GM19324 (cell line): Measurements from ENCODE around the gene ABL1.

ENCODE experiments used
- ATAC-seq: cut with Tn5 transposase; IDR thresholded peaks from one replicate; pipeline ENCODE4 v1.9.1; 2021; ENCODE audit warnings: mild to moderate bottlenecking, moderate library complexity; ENCODE audit not compliant: unreplicated experiment, low FRiP score

Gene ABL1

GRCh38 chr9:130870491-130871381 is 35.7 kb downstream of the ABL1 start:
- no peak for ATAC-seq

- no peak for ATAC-seq
These were observed 36.5 kb downstream of the ABL1 start for GRCh38 chr9:130871395-130872062.

GRCh38 chr9:130872093-130872492 is 37.0 kb downstream of the ABL1 start:
- no peak for ATAC-seq

- no peak for ATAC-seq
These were observed 37.5 kb downstream of the ABL1 start for GRCh38 chr9:130872508-130872907.

GRCh38 chr9:130872912-130873503 is 38.0 kb downstream of the ABL1 start:
- ATAC-seq = no peak

GRCh38 chr9:130873966-130874365 is 38.9 kb downstream of the ABL1 start:
- no peak for ATAC-seq

GRCh38 chr9:130874783-130875182 is 39.7 kb downstream of the ABL1 start:
- no peak for ATAC-seq

- ATAC-seq = no peak
These were observed 42.2 kb downstream of the ABL1 start for GRCh38 chr9:130877300-130877699.

- no peak for ATAC-seq
These were observed 43.2 kb downstream of the ABL1 start for GRCh38 chr9:130878295-130878694.

- no peak for ATAC-seq
These were observed 44.9 kb downstream of the ABL1 start for GRCh38 chr9:130879863-130880411.

GRCh38 chr9:130880599-130881220 is 45.7 kb downstream of the ABL1 start:
- ATAC-seq = no peak

- ATAC-seq = no peak
These were observed 46.5 kb downstream of the ABL1 start for GRCh38 chr9:130881516-130881915.

GRCh38 chr9:130882696-130883225 is 47.7 kb downstream of the ABL1 start:
- no peak for ATAC-seq

- no peak for ATAC-seq
These were observed 48.4 kb downstream of the ABL1 start for GRCh38 chr9:130883479-130883878.

- no peak for ATAC-seq
These were observed 49.1 kb downstream of the ABL1 start for GRCh38 chr9:130884111-130884531.

- ATAC-seq = no peak
These were observed 49.8 kb downstream of the ABL1 start for GRCh38 chr9:130884542-130885483.

GRCh38 chr9:130885484-130886375 is 50.7 kb downstream of the ABL1 start:
- no peak for ATAC-seq

- ATAC-seq = no peak
These were observed 51.9 kb downstream of the ABL1 start for GRCh38 chr9:130886981-130887380.
